Keratinocyte (primary cell): ENCODE measurements around the gene RASSF7. TPM values are rescaled to one million over a fixed set of nuclear protein-coding genes. Genes with fewer than 3 reads are reported as not detected.

Experiments used
- DNase-seq: peaks from one replicate; pipeline ENCODE4 v3.0.0-alpha.2; 2011; ENCODE audit warnings: low read depth, missing footprints, low spot score
- FAIRE-seq: peaks from 2 replicates; lab custom pipeline; 2011; peaks lifted over from hg19 to GRCh38; lab: Jason Lieb, UNC
- H2AFZ ChIP-seq: 2 replicates; pipeline ENCODE4 v1.6.0; 2012; ENCODE audit warnings: low read length, control low read depth, inconsistent platforms; ENCODE audit not compliant: control insufficient read depth
- H3K27ac ChIP-seq: 2 replicates; pipeline ENCODE4 v1.5.1; 2011; ENCODE audit warnings: low read length; ENCODE audit not compliant: control insufficient read depth, insufficient read depth
- H3K27me3 ChIP-seq: 3 replicates; pipeline ENCODE4 v1.6.0; 2011; ENCODE audit warnings: low read length; ENCODE audit not compliant: control insufficient read depth, insufficient read depth; ENCODE audit errors: extremely low read depth
- H3K36me3 ChIP-seq, 2 experiments: 2 replicates in 1 of 2; 3 replicates in 1 of 2; pipeline ENCODE4 v1.5.1; 2011; ENCODE audit warnings: low read length in 2 of 2, mild to moderate bottlenecking in 1 of 2; ENCODE audit not compliant: control insufficient read depth in 2 of 2, insufficient read depth in 2 of 2; ENCODE audit errors: extremely low read depth in 1 of 2
- H3K4me1 ChIP-seq: 3 replicates; pipeline ENCODE4 v1.5.1; 2011; ENCODE audit warnings: low read length; ENCODE audit not compliant: control insufficient read depth, insufficient read depth; ENCODE audit errors: extremely low read depth
- H3K4me2 ChIP-seq: 3 replicates; pipeline ENCODE4 v1.6.0; 2011; ENCODE audit warnings: low read depth, low read length; ENCODE audit not compliant: control insufficient read depth, insufficient read depth; ENCODE audit errors: extremely low read depth
- H3K4me3 ChIP-seq, 3 experiments: fragments of 200-600 bp in 1 of 3; sonication (generic) in 1 of 3; 2 replicates in 2 of 3; 3 replicates in 1 of 3; pipeline ENCODE4 v1.5.1; 2011 to 2016; ENCODE audit warnings: low read length in 3 of 3, mild to moderate bottlenecking in 3 of 3, control low read depth in 2 of 3, inconsistent platforms in 1 of 3, low read depth in 1 of 3, mixed read lengths in 1 of 3, mixed run types in 1 of 3, moderate library complexity in 1 of 3; ENCODE audit not compliant: control insufficient read depth in 2 of 3, insufficient read depth in 2 of 3; ENCODE audit errors: extremely low read depth in 1 of 3
- H3K79me2 ChIP-seq: 2 replicates; pipeline ENCODE4 v1.6.0; 2012; ENCODE audit warnings: low read length; ENCODE audit not compliant: control insufficient read depth, insufficient read depth
- H3K9ac ChIP-seq: 3 replicates; pipeline ENCODE4 v1.6.0; 2011; ENCODE audit warnings: low read length; ENCODE audit not compliant: control insufficient read depth, insufficient read depth; ENCODE audit errors: extremely low read depth
- H3K9me1 ChIP-seq: 3 replicates; pipeline ENCODE4 v1.6.0; 2011; ENCODE audit warnings: low read length; ENCODE audit not compliant: control insufficient read depth, insufficient read depth; ENCODE audit errors: extremely low read depth
- H3K9me3 ChIP-seq: 2 replicates; pipeline ENCODE4 v1.5.1; 2012; ENCODE audit warnings: low read depth, low read length; ENCODE audit not compliant: control insufficient read depth
- H4K20me1 ChIP-seq: 3 replicates; pipeline ENCODE4 v1.6.0; 2011; ENCODE audit warnings: low read length; ENCODE audit not compliant: control insufficient read depth, insufficient read depth; ENCODE audit errors: extremely low read depth
- CTCF ChIP-seq, 3 experiments: IDR thresholded peaks in 1 of 3; conservative IDR thresholded peaks in 1 of 3; optimal IDR thresholded peaks in 1 of 3; 2 replicates in 2 of 3; 3 replicates in 1 of 3; pipeline versions ENCODE3 to v1.5.1; 2011; ENCODE audit warnings: low read length in 3 of 3, mild to moderate bottlenecking in 3 of 3, moderate library complexity in 2 of 3, control low read depth in 1 of 3, inconsistent platforms in 1 of 3; ENCODE audit not compliant: insufficient read depth in 2 of 3; ENCODE audit errors: extremely low read depth in 1 of 3
- EZH2 ChIP-seq: IDR thresholded peaks from one replicate; pipeline ENCODE4 v1.6.1; 2012; ENCODE audit warnings: inconsistent platforms, mild to moderate bottlenecking, low read length, moderate library complexity
- dilution Hi-C: fragments of 300-500 bp; cut with MboI; formaldehyde crosslinking; loops from one replicate; pipeline ENCODE4 v1.7.0; 2020; ENCODE audit warnings: low sequenced_read_pairs; ENCODE audit not compliant: extremely low pct_ligation_motif_present
- polyA plus RNA-seq, 5 experiments: library from polyadenylated mRNA; depleted of rRNA in 3 of 5; stranded (reverse) in 3 of 5; stranded (forward) in 1 of 5; unstranded in 1 of 5; fragments of >200 nt; gene quantifications; 1 replicate in 1 of 5; 2 replicates in 3 of 5; 3 replicates in 1 of 5; pipeline versions ENCODE4 v1.2.1 to v1.2.3, GENCODE V29; 2011 to 2012; ENCODE audit warnings: missing spikeins in 2 of 5, low read depth in 1 of 5, low replicate concordance in 1 of 5

Gene RASSF7
- polyA plus RNA-seq, 1 donor (not counting 4 experiments of a cell fraction or from before 2014, with no cell fraction given) = 24.3 TPM

GRCh38 chr11:539971-540481 is 20.7 kb upstream of the RASSF7 start:
- no peak overlapping the region for H3K4me2 ChIP-seq
- DNase-seq (no peak), FAIRE-seq (no peak)
- no peaks in the 10 kb centered on the region for H3K9me1 ChIP-seq
- TF ChIP-seq CTCF (optimal IDR thresholded peaks at IDR 0.05 in 1 of 3, IDR thresholded peaks at IDR 0.05 in 1 of 3, conservative IDR thresholded peaks at IDR 0.05 in 1 of 3; ENCODE audit: extremely low read depth in 1 of 3, insufficient read depth in 2 of 3, low read length in 3 of 3) (no peak), EZH2 (no peak)
- no peak overlapping the region for H3K9ac ChIP-seq
- H3K4me3 ChIP-seq = no peak overlapping the region
- H3K9me3 ChIP-seq = no peaks in the 10 kb centered on the region
- dilution Hi-C loops = no loop called here
- no peak overlapping the region for H3K27ac ChIP-seq
- no peak overlapping the region for H2AFZ ChIP-seq
- no peaks in the 10 kb centered on the region for H4K20me1 ChIP-seq
- peaks cover 8% of the 10 kb centered on the region for H3K27me3 ChIP-seq
- H3K79me2 ChIP-seq = no peaks in the 10 kb centered on the region
- peaks cover 11% of the 10 kb centered on the region for H3K4me1 ChIP-seq
- H3K36me3 ChIP-seq = no peaks in the 10 kb centered on the region

GRCh38 chr11:540583-541432 is 20.0 kb upstream of the RASSF7 start:
- Histone ChIP-seq H3K79me2 (no peaks in the 10 kb centered on the region), H3K36me3 (no peaks in the 10 kb centered on the region), H3K9ac (no peak overlapping the region), H3K27ac (no peak overlapping the region), H2AFZ (no peak overlapping the region), H3K9me3 (no peaks in the 10 kb centered on the region), H3K9me1 (no peaks in the 10 kb centered on the region), H3K4me2 (no peak overlapping the region), H3K4me3 (no peak overlapping the region), H3K27me3 (peaks cover 10% of the 10 kb centered on the region), H4K20me1 (no peaks in the 10 kb centered on the region), H3K4me1 (peaks cover 11% of the 10 kb centered on the region)
- FAIRE-seq (no peak), DNase-seq (no peak)
- TF ChIP-seq CTCF (optimal IDR thresholded peaks at IDR 0.05 in 1 of 3, IDR thresholded peaks at IDR 0.05 in 1 of 3, conservative IDR thresholded peaks at IDR 0.05 in 1 of 3; ENCODE audit: extremely low read depth in 1 of 3, insufficient read depth in 2 of 3, low read length in 3 of 3) (no peak), EZH2 (no peak)
- dilution Hi-C loops = no loop called here
